ENCODE measurements around the gene METTL25.

GRCh38 chr12:82436354-82436753 lies 78.0 kb downstream of the METTL25 start:
- TF ChIP-seq POLR2A (IDR thresholded peaks at IDR 0.05): no peak
- TF ChIP-seq POLR2AphosphoS5 (IDR thresholded peaks at IDR 0.05): no peak
